Endodermal cell (in vitro differentiated cells): ENCODE measurements around the gene IL6R. TPM values are rescaled to one million over a fixed set of nuclear protein-coding genes. Genes with fewer than 3 reads are reported as not detected.

ENCODE experiments used
- DNase-seq: peaks from one replicate; pipeline ENCODE4 v3.0.0-alpha.2; 2017
- H3K27ac ChIP-seq: 2 replicates; pipeline ENCODE4 v1.5.1; 2013; ENCODE audit warnings: mild to moderate bottlenecking, low read depth, low read length, moderate library complexity
- H3K27me3 ChIP-seq: 2 replicates; pipeline ENCODE4 v1.6.1; 2013; ENCODE audit warnings: mild to moderate bottlenecking, low read length, moderate library complexity; ENCODE audit not compliant: insufficient read depth, control insufficient read depth, poor library complexity, severe bottlenecking
- H3K36me3 ChIP-seq: 2 replicates; pipeline ENCODE4 v1.7.0; 2013; ENCODE audit warnings: mild to moderate bottlenecking, low read length, moderate library complexity; ENCODE audit not compliant: control insufficient read depth, insufficient read depth
- H3K4me1 ChIP-seq: one replicate; pipeline ENCODE4 v1.7.0; 2013; ENCODE audit warnings: low read length; ENCODE audit not compliant: control insufficient read depth, insufficient read depth
- H3K4me3 ChIP-seq: 2 replicates; pipeline ENCODE4 v1.5.1; 2013; ENCODE audit warnings: mild to moderate bottlenecking, low read length, moderate library complexity
- H3K9ac ChIP-seq: 2 replicates; pipeline ENCODE4 v1.6.1; 2013; ENCODE audit warnings: mild to moderate bottlenecking, low read length, moderate library complexity; ENCODE audit not compliant: poor library complexity, severe bottlenecking; ENCODE audit errors: extremely low read depth
- H3K9me3 ChIP-seq: 2 replicates; pipeline ENCODE4 v1.6.1; 2013; ENCODE audit warnings: mild to moderate bottlenecking, low read length, moderate library complexity; ENCODE audit not compliant: control insufficient read depth
- H3K27ac Mint-ChIP-seq: 2 replicates; pipeline ENCODE4 v1.8.0; 2020; ENCODE audit warnings: mixed read lengths
- H3K27me3 Mint-ChIP-seq: 2 replicates; pipeline ENCODE4 v1.8.0; 2021; ENCODE audit warnings: mild to moderate bottlenecking, mixed read lengths; ENCODE audit not compliant: insufficient read depth
- H3K36me3 Mint-ChIP-seq: 2 replicates; pipeline ENCODE4 v1.8.0; 2020; ENCODE audit warnings: low read depth, mixed read lengths
- H3K4me1 Mint-ChIP-seq: 2 replicates; pipeline ENCODE4 v1.8.0; 2020; ENCODE audit warnings: mixed read lengths
- H3K4me3 Mint-ChIP-seq: 2 replicates; pipeline ENCODE4 v1.8.0; 2020; ENCODE audit warnings: mild to moderate bottlenecking, moderate library complexity, mixed read lengths
- H3K9me3 Mint-ChIP-seq: 2 replicates; pipeline ENCODE4 v1.8.0; 2020; ENCODE audit warnings: mild to moderate bottlenecking, mixed read lengths
- CTCF ChIP-seq: fragments of 200-600 bp; sonication (generic); conservative IDR thresholded peaks from 2 replicates; pipeline ENCODE4 v1.5.0; 2021; ENCODE audit warnings: antibody characterized with exemption, mild to moderate bottlenecking
- WGBS, 2 experiments: methylation state at CpG; one replicate each; pipeline versions ENCODE4 v1.1.5 to v1.1.7; 2013; ENCODE audit warnings: missing lambda C conversion rate in 2 of 2, mixed read lengths in 1 of 2; ENCODE audit not compliant: insufficient coverage in 1 of 2, insufficient read length in 1 of 2; 5-methylcytosine and 5-hydroxymethylcytosine counted together
- total RNA-seq, 2 donors: library from RNA; stranded (reverse); fragmentation: NEBNext Ultra II Directional in 1 of 2; extraction: Animal tissue kit (Norgen Biotek cat#: 25700) in 1 of 2; gene quantifications; 2 replicates in 1 of 2; 3 replicates in 1 of 2; pipeline ENCODE4 v1.2.1, GENCODE V29; 2021

Gene IL6R
- total RNA-seq, 2 donors from 2014 or later, result 0.77 to 1.0 TPM

GRCh38 chr1:154456631-154457030, 51.5 kb downstream of the IL6R start:
- peaks cover 36% of the 10 kb centered on the region for H3K27me3 ChIP-seq
- H3K9ac ChIP-seq, result no peak overlapping the region
- no peak for DNase-seq
- H3K36me3 ChIP-seq, result no peaks in the 10 kb centered on the region
- H3K9me3 ChIP-seq, result no peaks in the 10 kb centered on the region
- WGBS, 2 experiments, result 95 to 97% methylated on average over 5 to 6 of the region's 6 CpGs
- Mint-ChIP-seq H3K27ac (no peak overlapping the region), H3K9me3 (no peaks in the 10 kb centered on the region), H3K4me3 (no peak overlapping the region), H3K36me3 (no peaks in the 10 kb centered on the region), H3K27me3 (peaks cover 56% of the 10 kb centered on the region), H3K4me1 (no peaks in the 10 kb centered on the region)
- no peak for TF ChIP-seq CTCF
- no peak overlapping the region for H3K27ac ChIP-seq
- no peaks in the 10 kb centered on the region for H3K4me1 ChIP-seq
- H3K4me3 ChIP-seq, result no peak overlapping the region

- Mint-ChIP-seq H3K27ac (no peak overlapping the region), H3K4me3 (no peak overlapping the region), H3K36me3 (no peaks in the 10 kb centered on the region), H3K9me3 (no peaks in the 10 kb centered on the region), H3K27me3 (peaks cover 32% of the 10 kb centered on the region), H3K4me1 (no peaks in the 10 kb centered on the region)
- no peak for DNase-seq
- Histone ChIP-seq H3K4me3 (no peak overlapping the region), H3K27ac (no peak overlapping the region), H3K27me3 (peaks cover 13% of the 10 kb centered on the region), H3K4me1 (no peaks in the 10 kb centered on the region), H3K9me3 (no peaks in the 10 kb centered on the region), H3K36me3 (no peaks in the 10 kb centered on the region), H3K9ac (no peak overlapping the region)
- no peak for TF ChIP-seq CTCF
Observed at GRCh38 chr1:154459080-154459479, 53.9 kb downstream of the IL6R start.

GRCh38 chr1:154460695-154461260, 55.6 kb downstream of the IL6R start:
- Histone ChIP-seq H3K27ac (no peak overlapping the region), H3K9ac (no peak overlapping the region), H3K4me3 (no peak overlapping the region), H3K4me1 (no peaks in the 10 kb centered on the region), H3K36me3 (no peaks in the 10 kb centered on the region), H3K27me3 (peaks cover 3% of the 10 kb centered on the region), H3K9me3 (no peaks in the 10 kb centered on the region)
- H3K27ac Mint-ChIP-seq, result no peak overlapping the region
- H3K9me3 Mint-ChIP-seq, result no peaks in the 10 kb centered on the region
- WGBS, 2 experiments, result 90 to 93% methylated on average over 13 to 15 of the region's 15 CpGs
- no peak overlapping the region for H3K4me3 Mint-ChIP-seq
- H3K36me3 Mint-ChIP-seq, result no peaks in the 10 kb centered on the region
- H3K27me3 Mint-ChIP-seq, result peaks cover 18% of the 10 kb centered on the region
- TF ChIP-seq CTCF, result no peak
- no peaks in the 10 kb centered on the region for H3K4me1 Mint-ChIP-seq
- DNase-seq, result no peak
